ENCODE data around the gene EIF3I. TPM values are rescaled to one million over a fixed set of nuclear protein-coding genes. Genes with fewer than 3 reads are reported as not detected.

Gene EIF3I
- total RNA-seq, 3 donors from 2014 or later (not counting 1 experiment from before 2014, with no cell fraction given) = 107 to 126 (median 110) TPM

GRCh38 chr1:32241001-32241763 lies 19.0 kb downstream of the EIF3I start:
- ATAC-seq = peak; percentile 67 to 80 (median 68)

GRCh38 chr1:32242341-32242851 lies 20.2 kb downstream of the EIF3I start:
- Mint-ChIP-seq H3K36me3 (no peaks in the 10 kb centered on the region), H3K27me3 (ENCODE audit: low read depth in 2 of 2) (no peaks in the 10 kb centered on the region), H3K4me3 (peak overlapping the region; percentile 28), H3K9me3 (no peaks in the 10 kb centered on the region), H3K4me1 (peaks cover 4 to 30% of the 10 kb centered on the region in 2 donors), H3K27ac (peak overlapping the region in 1 of 2 donors; percentile 85)
- DNase-seq (no peak), ATAC-seq (no peak)
- Histone ChIP-seq H3K4me3 (ENCODE audit: low read length) (no peak overlapping the region), H3K27me3 (ENCODE audit: control insufficient read depth, insufficient read depth, low read length) (no peaks in the 10 kb centered on the region), H3K36me3 (ENCODE audit: control insufficient read depth, insufficient read depth, low read length) (no peaks in the 10 kb centered on the region), H3K27ac (ENCODE audit: low read length) (no peak overlapping the region), H3K4me1 (ENCODE audit: control insufficient read depth, insufficient read depth, low read length) (peaks cover 29% of the 10 kb centered on the region), H3K9me3 (ENCODE audit: control insufficient read depth, insufficient read depth, low read length) (no peaks in the 10 kb centered on the region)
- intact Hi-C loops (cut with micrococcal nuclease) = no loop called here
- 49% methylated on average over 7 of the region's 7 CpGs for WGBS (ENCODE audit: insufficient coverage)
- no peak for TF ChIP-seq CTCF (IDR thresholded peaks at IDR 0.05)

More at GRCh38 chr1:32241001-32241763, 19.0 kb downstream of the EIF3I start:
- DNase-seq = peak; percentile 49 to 69
- Mint-ChIP-seq H3K27me3 (ENCODE audit: low read depth in 2 of 2) (no peaks in the 10 kb centered on the region), H3K36me3 (no peaks in the 10 kb centered on the region), H3K4me1 (peaks cover 0 to 25% of the 10 kb centered on the region in 2 donors), H3K27ac (peak overlapping the region; percentile 18 to 85), H3K4me3 (peak overlapping the region; percentile 89), H3K9me3 (no peaks in the 10 kb centered on the region)
- TF ChIP-seq CTCF (IDR thresholded peaks at IDR 0.05) = no peak
- Histone ChIP-seq H3K4me3 (ENCODE audit: low read length) (peak overlapping the region; percentile 58), H3K9me3 (ENCODE audit: control insufficient read depth, insufficient read depth, low read length) (no peaks in the 10 kb centered on the region), H3K27ac (ENCODE audit: low read length) (no peak overlapping the region), H3K27me3 (ENCODE audit: control insufficient read depth, insufficient read depth, low read length) (no peaks in the 10 kb centered on the region), H3K4me1 (ENCODE audit: control insufficient read depth, insufficient read depth, low read length) (peaks cover 26% of the 10 kb centered on the region), H3K36me3 (ENCODE audit: control insufficient read depth, insufficient read depth, low read length) (no peaks in the 10 kb centered on the region)
- 6% methylated on average over 55 of the region's 55 CpGs for WGBS (ENCODE audit: insufficient coverage)
- intact Hi-C loops (cut with micrococcal nuclease) = no loop called here

DNA sequence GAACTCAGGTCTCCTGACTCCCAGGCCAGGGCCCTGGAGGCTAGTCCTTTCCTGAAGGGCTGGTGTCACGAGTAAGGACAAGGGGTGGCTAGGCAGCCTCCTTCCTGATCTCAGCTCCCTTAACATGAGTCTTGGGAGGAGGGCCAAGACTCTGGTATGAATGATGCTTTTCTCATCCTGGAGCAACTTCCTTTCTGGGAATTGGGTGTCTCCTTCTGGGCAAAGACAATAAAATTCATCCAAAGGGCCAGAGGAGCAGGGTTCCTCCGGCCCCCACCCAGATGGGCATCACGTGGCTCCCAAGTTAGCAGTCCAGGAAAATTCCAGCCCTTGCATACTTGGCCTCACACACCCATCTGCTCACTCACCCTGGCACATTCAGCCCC lies 24.7 kb downstream of the EIF3I start, which contains the start of gene FAM167B:
TSS of gene FAM167B (plus strand) at position 335 of the 386 bp plus-strand sequence. CDS start 200 bp downstream, outside the sequence.
- WGBS (ENCODE audit: insufficient coverage) = 94% methylated on average over 3 of the region's 3 CpGs
- Histone ChIP-seq H3K9me3 (ENCODE audit: control insufficient read depth, insufficient read depth, low read length) (no peaks in the 10 kb centered on the region), H3K4me1 (ENCODE audit: control insufficient read depth, insufficient read depth, low read length) (peaks cover 52% of the 10 kb centered on the region), H3K4me3 (ENCODE audit: low read length) (no peak within 1 kb of the TSS), H3K36me3 (ENCODE audit: control insufficient read depth, insufficient read depth, low read length) (no peaks in the 10 kb centered on the region), H3K27me3 (ENCODE audit: control insufficient read depth, insufficient read depth, low read length) (no peaks in the 10 kb centered on the region), H3K27ac (ENCODE audit: low read length) (peak within 1 kb of the TSS; percentile 51)
- DNase-seq (peak in 1 of 2 donors; percentile 14), ATAC-seq (no peak)
- Mint-ChIP-seq H3K36me3 (no peaks in the 10 kb centered on the region), H3K4me1 (peaks cover 39 to 55% of the 10 kb centered on the region in 2 donors), H3K9me3 (no peaks in the 10 kb centered on the region), H3K27ac (peak within 1 kb of the TSS; percentile 93 to 96), H3K27me3 (ENCODE audit: low read depth in 2 of 2) (no peaks in the 10 kb centered on the region), H3K4me3 (peak within 1 kb of the TSS; percentile 75)
- no peak for TF ChIP-seq CTCF (IDR thresholded peaks at IDR 0.05)
- intact Hi-C loops (cut with micrococcal nuclease) = no loop called here

All from natural killer cell (primary cell).